Epithelial cell of proximal tubule (primary cell): ENCODE data around the gene SPRYD4. TPM values are rescaled to one million over a fixed set of nuclear protein-coding genes. Genes with fewer than 3 reads are reported as not detected.

Experiments used
- DNase-seq: peaks from one replicate; pipeline ENCODE4 v3.0.0-alpha.2; 2011; ENCODE audit warnings: low read depth
- H3K4me3 ChIP-seq: 2 replicates; pipeline ENCODE4 v1.5.1; 2011; ENCODE audit warnings: low read depth, mild to moderate bottlenecking, low read length
- total RNA-seq: library from RNA; depleted of rRNA; stranded (reverse); fragments of >200 nt; gene quantifications from 2 replicates; pipeline ENCODE4 v1.2.3, GENCODE V29; 2015
- TF ChIP-seq, protein P1 (sequence below): conservative IDR thresholded peaks from 2 replicates; pipeline ENCODE4 v1.5.1; 2012; ENCODE audit warnings: low read depth, mild to moderate bottlenecking, low read length

Gene SPRYD4
- total RNA-seq, 1 donor from 2014 or later: 1.6 TPM

DNA sequence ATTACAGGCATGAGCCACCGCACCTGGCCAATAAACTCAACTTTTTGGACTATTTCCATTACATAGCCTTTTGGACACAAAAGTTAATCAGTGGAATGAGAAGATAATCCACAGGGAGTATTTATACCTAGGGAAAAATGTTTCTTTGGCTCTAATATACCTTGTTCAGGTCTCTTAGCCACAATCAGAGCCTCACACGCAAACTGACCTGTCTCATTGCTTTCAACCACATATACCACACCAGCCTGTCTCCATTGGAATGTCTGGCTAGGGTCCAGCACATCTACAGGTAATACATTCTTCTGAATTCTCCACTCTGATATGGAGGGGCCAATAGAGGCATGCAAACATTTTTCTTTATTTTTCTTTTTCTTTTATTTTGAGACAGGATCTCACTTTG is 49.5 kb downstream of the SPRYD4 start:
- TF ChIP-seq, protein P1, sequence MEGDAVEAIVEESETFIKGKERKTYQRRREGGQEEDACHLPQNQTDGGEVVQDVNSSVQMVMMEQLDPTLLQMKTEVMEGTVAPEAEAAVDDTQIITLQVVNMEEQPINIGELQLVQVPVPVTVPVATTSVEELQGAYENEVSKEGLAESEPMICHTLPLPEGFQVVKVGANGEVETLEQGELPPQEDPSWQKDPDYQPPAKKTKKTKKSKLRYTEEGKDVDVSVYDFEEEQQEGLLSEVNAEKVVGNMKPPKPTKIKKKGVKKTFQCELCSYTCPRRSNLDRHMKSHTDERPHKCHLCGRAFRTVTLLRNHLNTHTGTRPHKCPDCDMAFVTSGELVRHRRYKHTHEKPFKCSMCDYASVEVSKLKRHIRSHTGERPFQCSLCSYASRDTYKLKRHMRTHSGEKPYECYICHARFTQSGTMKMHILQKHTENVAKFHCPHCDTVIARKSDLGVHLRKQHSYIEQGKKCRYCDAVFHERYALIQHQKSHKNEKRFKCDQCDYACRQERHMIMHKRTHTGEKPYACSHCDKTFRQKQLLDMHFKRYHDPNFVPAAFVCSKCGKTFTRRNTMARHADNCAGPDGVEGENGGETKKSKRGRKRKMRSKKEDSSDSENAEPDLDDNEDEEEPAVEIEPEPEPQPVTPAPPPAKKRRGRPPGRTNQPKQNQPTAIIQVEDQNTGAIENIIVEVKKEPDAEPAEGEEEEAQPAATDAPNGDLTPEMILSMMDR: no peak
- no peak overlapping the region for H3K4me3 ChIP-seq
- DNase-seq: no peak

DNA sequence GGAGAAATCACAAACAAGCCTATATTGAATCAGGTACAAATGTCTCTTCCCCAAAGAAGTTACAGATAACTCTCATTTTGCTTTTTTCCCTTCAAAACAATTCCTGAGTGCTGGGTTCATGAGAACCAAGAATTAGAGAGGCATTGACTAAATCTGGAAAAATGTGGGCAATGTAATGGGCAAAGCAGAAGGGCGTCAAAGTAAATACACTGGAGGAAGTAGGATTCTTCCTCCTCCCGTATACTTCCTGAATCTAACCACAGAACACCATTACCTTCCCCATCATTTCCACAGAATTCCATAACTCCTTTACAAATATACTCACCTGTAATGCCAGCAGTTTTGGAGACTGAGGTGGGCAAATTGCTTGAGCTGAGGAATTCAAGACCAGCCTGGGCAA is 50.2 kb downstream of the SPRYD4 start:
- no peak for DNase-seq
- TF ChIP-seq, protein P1: no peak
- no peak overlapping the region for H3K4me3 ChIP-seq

DNA sequence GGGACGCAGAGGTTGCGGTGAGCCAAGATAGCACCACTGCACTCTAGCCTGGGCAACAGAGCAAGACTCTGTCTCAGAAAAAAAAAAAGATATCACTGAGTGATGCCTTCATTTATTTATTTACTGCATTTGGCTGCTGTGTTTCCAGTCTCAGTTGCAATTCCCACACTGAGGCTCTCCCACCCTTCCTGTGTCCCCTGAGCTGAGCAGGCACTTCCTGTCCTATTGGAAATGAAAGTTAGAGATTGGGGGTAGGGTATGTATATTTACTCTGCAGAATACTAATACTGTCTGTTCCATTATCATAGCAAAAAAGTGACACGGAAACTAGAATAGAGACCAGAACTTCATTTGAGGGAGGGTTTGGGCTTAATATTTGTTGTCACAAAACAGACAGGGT is 51.7 kb downstream of the SPRYD4 start:
- TF ChIP-seq, protein P1: no peak
- DNase-seq: no peak

DNA sequence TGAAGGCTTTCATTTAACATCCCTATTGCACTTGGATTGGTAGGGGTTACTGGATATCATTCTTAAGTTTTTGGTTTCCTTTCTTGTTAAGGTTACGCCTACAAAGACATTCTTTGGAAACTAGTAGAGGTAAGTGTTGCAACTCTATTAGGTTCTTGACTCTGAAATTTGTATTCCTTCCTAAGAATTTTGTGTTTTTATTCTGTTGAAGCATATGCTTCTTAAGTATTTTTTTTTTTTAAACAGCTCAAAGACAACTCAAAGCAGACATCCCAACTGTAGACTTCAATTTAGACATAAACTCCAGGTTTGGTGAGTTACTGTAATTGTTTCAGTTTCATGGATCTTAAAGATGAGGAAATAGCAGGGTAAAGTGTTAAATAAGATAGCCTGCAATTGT is 52.1 kb downstream of the SPRYD4 start:
- H3K4me3 ChIP-seq: no peak overlapping the region
- no peak for DNase-seq

More for the DNA sequence above, 51.7 kb downstream of the SPRYD4 start:
- H3K4me3 ChIP-seq: no peak overlapping the region

DNA sequence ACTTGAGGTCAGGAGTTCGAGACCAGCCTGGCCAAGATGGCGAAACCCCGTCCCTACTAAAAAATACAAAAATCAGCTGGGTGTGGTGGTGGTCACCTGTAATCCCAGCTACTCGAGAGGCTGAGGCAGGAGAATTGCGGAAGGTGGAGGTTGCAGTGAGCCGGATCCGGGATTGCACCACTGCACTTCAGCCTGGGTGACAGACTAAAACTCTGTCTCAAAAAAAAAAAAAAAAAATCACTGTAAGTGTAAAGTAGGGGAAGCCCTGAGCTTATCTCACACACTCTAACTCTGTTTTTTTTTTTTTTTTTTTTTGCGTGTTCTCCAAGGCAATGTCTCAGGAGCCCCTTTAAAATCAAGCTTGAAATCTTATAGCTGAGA is 52.8 kb downstream of the SPRYD4 start:
- DNase-seq: no peak
- TF ChIP-seq, protein P1: no peak

More for the DNA sequence above, 52.1 kb downstream of the SPRYD4 start:
- TF ChIP-seq, protein P1: no peak

DNA sequence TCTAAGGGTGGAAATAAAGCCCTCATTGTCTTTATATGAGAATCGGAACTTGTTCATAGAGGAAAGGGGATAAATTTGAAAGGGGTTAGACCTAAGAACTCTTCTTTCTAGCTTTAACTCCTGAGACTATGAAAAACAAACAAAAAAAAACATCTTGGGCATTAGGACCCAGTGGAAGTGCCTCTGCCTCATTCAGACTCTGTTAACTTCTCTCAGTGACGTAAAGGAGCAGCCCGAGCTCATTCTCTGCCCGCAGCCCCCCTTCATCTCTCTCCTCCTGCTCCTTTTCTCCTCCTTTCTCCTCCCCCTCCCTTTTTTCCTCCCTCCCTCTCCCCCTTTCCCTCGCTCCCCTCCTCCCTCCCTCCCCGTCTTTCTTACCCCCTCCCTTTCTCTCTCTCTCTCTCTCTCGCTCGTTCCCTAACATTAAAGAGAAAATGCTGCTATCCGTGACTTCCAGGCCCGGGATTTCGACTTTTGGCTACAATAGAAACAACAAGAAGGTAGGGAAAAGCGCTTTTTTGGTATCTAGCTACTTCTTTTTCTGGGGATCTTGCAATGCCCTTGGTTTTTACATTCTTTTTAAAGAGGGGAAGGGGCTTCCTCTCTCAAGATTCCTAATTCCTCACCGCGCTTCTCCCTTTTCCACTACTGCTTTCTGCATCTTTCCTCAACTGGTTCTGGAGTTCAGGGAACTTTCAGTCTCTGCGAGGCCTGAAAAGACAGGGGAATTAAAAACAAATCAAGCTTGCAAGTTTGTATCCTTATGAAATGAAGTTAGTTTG is 53.4 kb downstream of the SPRYD4 start, which contains the start of gene RBMS2:
Gene RBMS2 (plus strand): TSS at position 231 of the 782 bp plus-strand sequence. CDS start 204 bp downstream, at position 435.
- peak within 1 kb of the TSS; percentile 76 for H3K4me3 ChIP-seq
- DNase-seq: peak; percentile 86
- TF ChIP-seq, protein P1: no peak

More for the DNA sequence above, 52.8 kb downstream of the SPRYD4 start:
- H3K4me3 ChIP-seq: peak overlapping the region; percentile 76
